ENCODE results near the gene HEBP2.

HEBP2 gene

GRCh38 chr6:138397128-138398122 lies 6.6 kb upstream of the HEBP2 start:
- DNase-seq (ENCODE audit: low spot score) = no peak

GRCh38 chr6:138400326-138400725 lies 3.7 kb upstream of the HEBP2 start:
- DNase-seq (ENCODE audit: low spot score) = no peak

- no peak for DNase-seq (ENCODE audit: low spot score)
These were observed 1.8 kb upstream of the HEBP2 start for GRCh38 chr6:138401960-138402837.

- DNase-seq (ENCODE audit: low spot score) = no peak
These were observed 1.2 kb upstream of the HEBP2 start for GRCh38 chr6:138402838-138403187.

GRCh38 chr6:138403324-138403800 lies 661 bp upstream of the HEBP2 start:
- DNase-seq (ENCODE audit: low spot score) = no peak

- peak; percentile 36 for DNase-seq (ENCODE audit: low spot score)
These were observed 779 bp downstream of the HEBP2 start for GRCh38 chr6:138404666-138405337.

- DNase-seq (ENCODE audit: low spot score) = no peak
These were observed 1.9 kb downstream of the HEBP2 start for GRCh38 chr6:138405816-138406413.

GRCh38 chr6:138406443-138406842 lies 2.4 kb downstream of the HEBP2 start:
- no peak for DNase-seq (ENCODE audit: low spot score)

- DNase-seq (ENCODE audit: low spot score) = no peak
These were observed 6.2 kb downstream of the HEBP2 start for GRCh38 chr6:138410048-138410735.

GRCh38 chr6:138410972-138411880 lies 7.2 kb downstream of the HEBP2 start:
- DNase-seq (ENCODE audit: low spot score) = no peak

GRCh38 chr6:138415125-138415524 lies 11.1 kb downstream of the HEBP2 start:
- no peak for DNase-seq (ENCODE audit: low spot score)

GRCh38 chr6:138416206-138416605 lies 12.2 kb downstream of the HEBP2 start:
- DNase-seq (ENCODE audit: low spot score) = no peak

GRCh38 chr6:138417493-138418117 lies 13.6 kb downstream of the HEBP2 start:
- DNase-seq (ENCODE audit: low spot score) = no peak

GRCh38 chr6:138418118-138418742 lies 14.2 kb downstream of the HEBP2 start:
- DNase-seq (ENCODE audit: low spot score) = no peak

GRCh38 chr6:138419766-138420165 lies 15.7 kb downstream of the HEBP2 start:
- DNase-seq (ENCODE audit: low spot score) = no peak

- no peak for DNase-seq (ENCODE audit: low spot score)
These were observed 16.3 kb downstream of the HEBP2 start for GRCh38 chr6:138420356-138420755.

GRCh38 chr6:138421089-138421488 lies 17.1 kb downstream of the HEBP2 start:
- DNase-seq (ENCODE audit: low spot score) = no peak

- DNase-seq (ENCODE audit: low spot score) = no peak
These were observed 17.6 kb downstream of the HEBP2 start for GRCh38 chr6:138421608-138422007.

GRCh38 chr6:138422861-138423260 lies 18.8 kb downstream of the HEBP2 start:
- DNase-seq (ENCODE audit: low spot score) = no peak

Data from cerebellar cortex (tissue), 1 donor.